SK-N-SH (cell line): ENCODE data around the gene SLC5A11. TPM values are rescaled to one million over a fixed set of nuclear protein-coding genes. Genes with fewer than 3 reads are reported as not detected.

ENCODE experiments used
- CTCF ChIA-PET: fragments of 300-600, 350-600 bp; formaldehyde crosslinking; extraction: SDS; loops from one replicate; lab custom pipeline; 2021; lab: Yijun Ruan, JAX
- POLR2A ChIA-PET: fragments of 350-600 bp; sonication (Branson Sonifier 250); formaldehyde crosslinking; extraction: SDS; loops from one replicate; lab custom pipeline; 2020; ENCODE audit warnings: antibody characterized with exemption, inconsistent platforms; lab: Yijun Ruan, JAX
- DNase-seq: peaks from one replicate; pipeline ENCODE4 v3.0.0; 2012
- H2AFZ ChIP-seq: fragments of 200-600 bp; sonication (generic); 2 replicates; pipeline ENCODE4 v1.8.1; 2016; ENCODE audit warnings: antibody characterized with exemption, mild to moderate bottlenecking, low read depth
- H3F3A ChIP-seq: fragments of 200-600 bp; sonication (generic); replicated peaks from 2 replicates; pipeline ENCODE3; 2016; ENCODE audit warnings: antibody characterized with exemption, mild to moderate bottlenecking; ENCODE audit not compliant: insufficient read depth
- H3K27ac ChIP-seq, 2 experiments: fragments of 200-500 bp in 1 of 2; fragments of 200-600 bp in 1 of 2; sonication (Bioruptor generic) in 1 of 2; sonication (generic), shearing (Covaris generic) in 1 of 2; 2 replicates each; pipeline versions ENCODE4 v1.5.1 to v1.6.1; 2014 to 2016; ENCODE audit warnings: low read depth in 2 of 2, inconsistent platforms in 1 of 2, low read length in 1 of 2, mild to moderate bottlenecking in 1 of 2, mixed read lengths in 1 of 2
- H3K27me3 ChIP-seq: fragments of 200-600 bp; sonication (generic), shearing (Covaris generic); 2 replicates; pipeline ENCODE4 v1.6.1; 2016; ENCODE audit warnings: mixed run types; ENCODE audit not compliant: insufficient read depth
- H3K36me3 ChIP-seq, 2 experiments: fragments of 200-500 bp in 1 of 2; fragments of 200-600 bp in 1 of 2; sonication (Bioruptor generic) in 1 of 2; sonication (generic) in 1 of 2; replicated peaks in 1 of 2; 2 replicates each; pipeline versions ENCODE3 to v1.5.1; 2014 to 2016; ENCODE audit warnings: low read length in 1 of 2, mild to moderate bottlenecking in 1 of 2; ENCODE audit not compliant: insufficient read depth in 2 of 2, control insufficient read depth in 1 of 2
- H3K4me1 ChIP-seq, 2 experiments: fragments of 200-500 bp in 1 of 2; fragments of 200-600 bp in 1 of 2; sonication (Bioruptor generic) in 1 of 2; sonication (generic), shearing (Covaris generic) in 1 of 2; 2 replicates each; pipeline versions ENCODE4 v1.5.1 to v1.6.1; 2014 to 2016; ENCODE audit warnings: low read depth in 1 of 2, low read length in 1 of 2, mixed run types in 1 of 2; ENCODE audit not compliant: insufficient read depth in 2 of 2, control insufficient read depth in 1 of 2
- H3K4me2 ChIP-seq: fragments of 200-600 bp; sonication (generic), shearing (Covaris generic); 2 replicates; pipeline ENCODE4 v1.6.1; 2017; ENCODE audit warnings: mixed run types
- H3K4me3 ChIP-seq, 2 experiments: fragments of 200-500 bp in 1 of 2; fragments of 200-600 bp in 1 of 2; sonication (Bioruptor generic) in 1 of 2; sonication (generic), shearing (Covaris generic) in 1 of 2; 2 replicates each; pipeline versions ENCODE4 v1.5.1 to v1.8.1; 2014 to 2016; ENCODE audit warnings: low read depth in 2 of 2, inconsistent platforms in 1 of 2, low read length in 1 of 2, mild to moderate bottlenecking in 1 of 2, mixed read lengths in 1 of 2, moderate library complexity in 1 of 2
- H3K79me2 ChIP-seq: fragments of 200-600 bp; sonication (generic); 2 replicates; pipeline ENCODE4 v1.8.1; 2017; ENCODE audit warnings: mild to moderate bottlenecking; ENCODE audit not compliant: insufficient read depth
- H3K9ac ChIP-seq: fragments of 200-600 bp; sonication (generic); 2 replicates; pipeline ENCODE4 v1.6.1; 2017; ENCODE audit warnings: mixed run types
- H3K9me2 ChIP-seq: fragments of 200-600 bp; sonication (generic); 2 replicates; pipeline ENCODE4 v1.6.1; 2017; ENCODE audit warnings: mixed run types
- H3K9me3 ChIP-seq: fragments of 200-600 bp; sonication (generic); 2 replicates; pipeline ENCODE4 v1.6.1; 2017; ENCODE audit warnings: mixed run types, mild to moderate bottlenecking, moderate library complexity
- H4K20me1 ChIP-seq: fragments of 200-600 bp; sonication (generic); 2 replicates; pipeline ENCODE4 v1.6.1; 2017; ENCODE audit warnings: mild to moderate bottlenecking, mixed run types; ENCODE audit not compliant: insufficient read depth
- CHD2 ChIP-seq: fragments of 150-350 bp; IDR thresholded peaks from 2 replicates; pipeline ENCODE4 v1.6.1; 2018; ENCODE audit warnings: low read length; ENCODE audit not compliant: partially characterized antibody
- ELF1 ChIP-seq: IDR thresholded peaks from 2 replicates; pipeline ENCODE4 v1.4.0; 2012
- EP300 ChIP-seq, 2 experiments: IDR thresholded peaks; 2 replicates each; pipeline versions ENCODE4 v1.4.0 to v1.6.1; 2012; ENCODE audit warnings: borderline replicate concordance in 1 of 2, low read depth in 1 of 2, low read length in 1 of 2
- FOSL2 ChIP-seq: IDR thresholded peaks from 2 replicates; pipeline ENCODE4 v1.4.0; 2012; ENCODE audit warnings: low read depth, mild to moderate bottlenecking, moderate library complexity, borderline replicate concordance
- FOXJ3 ChIP-seq: sonication (generic); formaldehyde crosslinking; IDR thresholded peaks from 2 replicates; pipeline ENCODE4 v1.5.1; 2020; ENCODE audit warnings: mild to moderate bottlenecking, missing genetic modification reagents
- FOXM1 ChIP-seq: IDR thresholded peaks from 2 replicates; pipeline ENCODE4 v1.4.0; 2012; ENCODE audit warnings: low read depth, mild to moderate bottlenecking
- GABPA ChIP-seq: IDR thresholded peaks from 2 replicates; pipeline ENCODE4 v1.4.0; 2012; ENCODE audit warnings: low read depth, mild to moderate bottlenecking
- GATA2 ChIP-seq: sonication (generic); formaldehyde crosslinking; IDR thresholded peaks from 2 replicates; pipeline ENCODE4 v1.5.0; 2020; ENCODE audit warnings: mild to moderate bottlenecking, missing genetic modification reagents
- MXI1 ChIP-seq: IDR thresholded peaks from 2 replicates; pipeline ENCODE4 v1.6.1; 2012; ENCODE audit warnings: mild to moderate bottlenecking, low read depth, low read length, improper control_type of control experiment
- NFIC ChIP-seq: IDR thresholded peaks from 2 replicates; pipeline ENCODE4 v1.4.0; 2012; ENCODE audit warnings: borderline replicate concordance
- NRF1 ChIP-seq: IDR thresholded peaks from 2 replicates; pipeline ENCODE4 v1.6.1; 2012; ENCODE audit warnings: low read depth, mild to moderate bottlenecking, low read length
- RAD21 ChIP-seq: IDR thresholded peaks from 2 replicates; pipeline ENCODE4 v1.6.1; 2012; ENCODE audit warnings: mild to moderate bottlenecking, low read length
- RCOR1 ChIP-seq: fragments of 150-350 bp; IDR thresholded peaks from 2 replicates; pipeline ENCODE4 v1.6.1; 2017; ENCODE audit warnings: antibody characterized with exemption, low read length
- RFX5 ChIP-seq: IDR thresholded peaks from 2 replicates; pipeline ENCODE4 v1.6.1; 2012; ENCODE audit warnings: mild to moderate bottlenecking, improper control_type of control experiment, low read length
- TAF1 ChIP-seq: IDR thresholded peaks from 2 replicates; pipeline ENCODE4 v1.6.1; 2012; ENCODE audit warnings: low read depth, mild to moderate bottlenecking, low read length, moderate library complexity, borderline replicate concordance
- TCF12 ChIP-seq: IDR thresholded peaks from 2 replicates; pipeline ENCODE4 v1.4.0; 2012
- TEAD4 ChIP-seq: IDR thresholded peaks from 2 replicates; pipeline ENCODE4 v1.4.0; 2012; ENCODE audit warnings: mild to moderate bottlenecking, borderline replicate concordance; ENCODE audit not compliant: insufficient read depth
- YY1 ChIP-seq: IDR thresholded peaks from 2 replicates; pipeline ENCODE4 v1.4.0; 2012; ENCODE audit warnings: low read depth, mild to moderate bottlenecking
- WGBS: methylation state at CpG from one replicate; pipeline ENCODE4 v1.1.6; 2017; ENCODE audit warnings: low lambda C conversion rate; 5-methylcytosine and 5-hydroxymethylcytosine counted together
- polyA plus RNA-seq, 3 experiments: library from polyadenylated mRNA; depleted of rRNA; stranded (reverse); fragments of >200 nt; gene quantifications; 2 replicates each; pipeline ENCODE4 v1.2.3, GENCODE V29; 2012
- TF ChIP-seq, protein P1 (sequence below): IDR thresholded peaks from 2 replicates; pipeline ENCODE4 v1.4.0; 2012; ENCODE audit warnings: low read depth
- TF ChIP-seq, protein P2 (sequence below): IDR thresholded peaks from 2 replicates; pipeline ENCODE4 v1.4.0; 2012; ENCODE audit warnings: low read depth, borderline replicate concordance
- TF ChIP-seq, protein P3 (sequence below): IDR thresholded peaks from 2 replicates; pipeline ENCODE4 v1.4.0; 2012; ENCODE audit warnings: low read depth, borderline replicate concordance

Gene SLC5A11
- polyA plus RNA-seq, 1 of the 3 experiments (the other 2 are of a cell fraction): not detected

DNA sequence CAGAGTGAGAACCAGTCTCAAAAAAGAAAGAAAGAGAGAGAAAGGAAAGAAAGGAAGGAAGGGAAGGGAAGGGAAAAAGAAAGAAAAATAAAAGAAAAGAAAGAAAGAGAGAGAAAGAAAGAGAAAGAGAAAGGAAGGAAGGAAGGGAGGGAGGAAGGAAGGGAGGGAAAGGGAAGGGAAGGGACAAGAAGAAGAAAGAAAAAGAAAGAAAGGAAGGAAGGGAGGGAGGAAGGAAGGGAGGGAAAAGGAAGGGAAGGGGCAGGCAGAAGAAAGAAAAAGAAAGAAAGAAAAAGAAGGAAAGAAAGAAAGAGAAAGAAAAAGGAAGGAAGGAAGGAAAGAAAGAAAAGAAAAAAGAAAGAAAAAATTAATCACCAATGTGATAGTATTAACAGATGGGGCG, 15.7 kb downstream of the SLC5A11 start (continued):
- TF ChIP-seq, protein P1, sequence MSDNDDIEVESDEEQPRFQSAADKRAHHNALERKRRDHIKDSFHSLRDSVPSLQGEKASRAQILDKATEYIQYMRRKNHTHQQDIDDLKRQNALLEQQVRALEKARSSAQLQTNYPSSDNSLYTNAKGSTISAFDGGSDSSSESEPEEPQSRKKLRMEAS: no peak
- TF ChIP-seq FOSL2 (no peak), CHD2 (no peak)

DNA sequence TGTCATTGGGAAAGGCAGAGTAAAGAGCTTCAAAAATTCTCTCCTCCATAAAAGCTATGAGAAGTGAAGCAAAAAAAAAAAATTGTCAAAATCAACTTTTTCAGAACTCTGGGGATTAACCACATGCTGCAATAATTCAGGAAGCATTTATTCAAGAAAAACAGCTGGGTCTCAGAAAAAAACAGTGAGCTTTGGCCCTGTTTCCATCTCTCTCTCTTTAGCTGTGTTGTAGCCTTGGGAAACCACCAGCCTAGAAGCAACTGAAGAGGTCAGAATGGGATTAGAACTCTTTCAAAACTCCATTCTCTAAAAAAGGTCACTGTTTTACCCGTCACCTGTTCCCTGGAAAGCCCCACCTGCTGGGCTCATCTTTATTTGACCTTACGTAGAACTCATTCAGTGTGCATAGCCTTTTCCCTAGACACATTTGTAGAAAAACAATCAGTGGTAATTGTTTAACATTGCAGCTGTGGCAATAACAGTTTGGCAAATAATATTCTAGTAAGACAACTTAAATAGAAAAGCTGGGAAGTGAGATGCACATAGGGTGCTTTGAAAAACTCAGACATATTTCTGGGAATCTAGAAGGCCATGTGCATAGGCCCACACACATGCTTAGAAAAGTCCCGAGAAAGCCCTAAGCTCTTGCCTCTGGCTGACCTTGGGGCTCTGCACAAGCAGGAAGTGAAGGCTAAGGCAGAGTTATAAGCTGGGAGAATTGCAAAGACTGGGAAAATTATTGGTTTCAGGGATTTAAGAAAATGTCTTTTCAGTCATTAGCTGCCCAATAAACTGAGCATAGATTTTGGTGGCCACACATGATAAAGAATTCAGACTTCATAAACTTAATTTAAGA, 18.0 kb downstream of the SLC5A11 start:
- Histone ChIP-seq H3K9ac (no peak overlapping the region), H4K20me1 (0 out of 2 replicates have a peak, but pooled peaks cover 1% of the 10 kb centered on the region), H3K9me3 (peaks cover 5% of the 10 kb centered on the region; the same call in 1 of the 2 replicates), H2AFZ (no peak overlapping the region), H3K36me3 (peaks cover 0 to 3% of the 10 kb centered on the region in 2 experiments), H3K27ac (no peak overlapping the region), H3K4me2 (no peak overlapping the region), H3F3A (peaks cover 4% of the 10 kb centered on the region), H3K9me2 (no peaks in the 10 kb centered on the region), H3K4me3 (no peak overlapping the region), H3K79me2 (no peaks in the 10 kb centered on the region), H3K4me1 (no peaks in the 10 kb centered on the region), H3K27me3 (no peaks in the 10 kb centered on the region)
- 77% methylated on average over 3 of the region's 3 CpGs for WGBS
- CTCF ChIA-PET: interaction anchor here (0.7 to 1.5 kb wide), 2 partner anchors 42 to 244 kb away, joined by 4 to 5 read pairs; no protein-coding TSS in a partner anchor
- TF ChIP-seq RCOR1 (no peak), MXI1 (no peak), RAD21 (no peak), GATA2 (CRISPR knock-in tag) (no peak), GABPA (no peak), FOXJ3 (no peak), EP300 (IDR thresholded peaks at IDR 0.05; ENCODE audit: borderline replicate concordance in 1 of 2, low read depth in 1 of 2, low read length in 1 of 2) (no peak), YY1 (no peak)
- TF ChIP-seq, protein P1: no peak
- POLR2A ChIA-PET: no interaction called here
- DNase-seq: no peak

DNA sequence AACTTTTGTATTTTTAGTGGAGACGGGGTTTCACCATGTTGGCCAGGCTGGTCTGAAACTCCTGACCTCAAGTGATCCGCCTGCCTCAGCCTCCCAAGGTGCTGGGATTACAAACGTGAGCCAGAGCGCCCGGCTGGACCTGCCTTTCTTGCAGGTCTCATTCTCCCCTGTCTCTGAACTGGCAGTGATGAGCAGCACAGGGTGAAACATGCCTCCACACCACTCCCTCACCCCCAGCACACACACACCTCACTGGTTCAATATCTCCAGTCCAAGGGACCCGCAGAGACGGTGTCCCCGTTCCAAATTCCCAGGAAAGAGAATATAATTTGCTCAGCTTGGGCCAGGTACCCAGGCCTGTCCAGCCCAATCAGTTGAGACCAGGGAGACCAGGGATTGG, 23.3 kb downstream of the SLC5A11 start:
- no peaks in the 10 kb centered on the region for H3K27me3 ChIP-seq
- no peaks in the 10 kb centered on the region for H3F3A ChIP-seq
- no peak overlapping the region for H3K4me2 ChIP-seq
- 74% methylated on average over 8 of the region's 8 CpGs for WGBS
- no peaks in the 10 kb centered on the region for H3K4me1 ChIP-seq
- no peak overlapping the region for H3K9ac ChIP-seq
- TF ChIP-seq GATA2 (CRISPR knock-in tag): no peak
- TF ChIP-seq, protein P2, sequence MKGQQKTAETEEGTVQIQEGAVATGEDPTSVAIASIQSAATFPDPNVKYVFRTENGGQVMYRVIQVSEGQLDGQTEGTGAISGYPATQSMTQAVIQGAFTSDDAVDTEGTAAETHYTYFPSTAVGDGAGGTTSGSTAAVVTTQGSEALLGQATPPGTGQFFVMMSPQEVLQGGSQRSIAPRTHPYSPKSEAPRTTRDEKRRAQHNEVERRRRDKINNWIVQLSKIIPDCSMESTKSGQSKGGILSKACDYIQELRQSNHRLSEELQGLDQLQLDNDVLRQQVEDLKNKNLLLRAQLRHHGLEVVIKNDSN: no peak
- no peak for TF ChIP-seq TCF12
- TF ChIP-seq CHD2: no peak
- TF ChIP-seq, protein P1: no peak
- TF ChIP-seq NRF1: no peak
- no peak for TF ChIP-seq TAF1
- TF ChIP-seq FOXM1: no peak
- TF ChIP-seq ELF1: no peak
- no peak for TF ChIP-seq MXI1
- no peak for TF ChIP-seq EP300 (IDR thresholded peaks at IDR 0.05; ENCODE audit: borderline replicate concordance in 1 of 2, low read depth in 1 of 2, low read length in 1 of 2)
- TF ChIP-seq, protein P3, sequence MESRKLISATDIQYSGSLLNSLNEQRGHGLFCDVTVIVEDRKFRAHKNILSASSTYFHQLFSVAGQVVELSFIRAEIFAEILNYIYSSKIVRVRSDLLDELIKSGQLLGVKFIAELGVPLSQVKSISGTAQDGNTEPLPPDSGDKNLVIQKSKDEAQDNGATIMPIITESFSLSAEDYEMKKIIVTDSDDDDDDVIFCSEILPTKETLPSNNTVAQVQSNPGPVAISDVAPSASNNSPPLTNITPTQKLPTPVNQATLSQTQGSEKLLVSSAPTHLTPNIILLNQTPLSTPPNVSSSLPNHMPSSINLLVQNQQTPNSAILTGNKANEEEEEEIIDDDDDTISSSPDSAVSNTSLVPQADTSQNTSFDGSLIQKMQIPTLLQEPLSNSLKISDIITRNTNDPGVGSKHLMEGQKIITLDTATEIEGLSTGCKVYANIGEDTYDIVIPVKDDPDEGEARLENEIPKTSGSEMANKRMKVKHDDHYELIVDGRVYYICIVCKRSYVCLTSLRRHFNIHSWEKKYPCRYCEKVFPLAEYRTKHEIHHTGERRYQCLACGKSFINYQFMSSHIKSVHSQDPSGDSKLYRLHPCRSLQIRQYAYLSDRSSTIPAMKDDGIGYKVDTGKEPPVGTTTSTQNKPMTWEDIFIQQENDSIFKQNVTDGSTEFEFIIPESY: no peak
- no peak for TF ChIP-seq TEAD4
- no peak for TF ChIP-seq RAD21
- TF ChIP-seq NFIC: no peak
- no peak for TF ChIP-seq RFX5
- no peak overlapping the region for H3K27ac ChIP-seq
- DNase-seq: no peak
- H4K20me1 ChIP-seq: no peaks in the 10 kb centered on the region
- no peaks in the 10 kb centered on the region for H3K79me2 ChIP-seq
- H3K36me3 ChIP-seq: peaks cover 0 to 3% of the 10 kb centered on the region in 2 experiments
- H3K4me3 ChIP-seq: no peak overlapping the region
- ChIA-PET CTCF (no interaction called here), POLR2A (no interaction called here)
- peaks cover 1% of the 10 kb centered on the region; the same call in 1 of the 2 replicates for H3K9me3 ChIP-seq
- no peak overlapping the region for H2AFZ ChIP-seq
- no peaks in the 10 kb centered on the region for H3K9me2 ChIP-seq
